ENCODE data around the gene ZDHHC11B.
"Not testable (repeated sequence)": the region's sequence is repeated elsewhere in the genome, so short reads cannot be mapped to it uniquely, and the experiment has no call there.

The ZDHHC11B gene

GRCh38 chr5:757346-757930 is 27.1 kb downstream of the ZDHHC11B start:
- H3K4me1 Mint-ChIP-seq (ENCODE audit: low read depth), result no peaks in the 10 kb centered on the region

DNA sequence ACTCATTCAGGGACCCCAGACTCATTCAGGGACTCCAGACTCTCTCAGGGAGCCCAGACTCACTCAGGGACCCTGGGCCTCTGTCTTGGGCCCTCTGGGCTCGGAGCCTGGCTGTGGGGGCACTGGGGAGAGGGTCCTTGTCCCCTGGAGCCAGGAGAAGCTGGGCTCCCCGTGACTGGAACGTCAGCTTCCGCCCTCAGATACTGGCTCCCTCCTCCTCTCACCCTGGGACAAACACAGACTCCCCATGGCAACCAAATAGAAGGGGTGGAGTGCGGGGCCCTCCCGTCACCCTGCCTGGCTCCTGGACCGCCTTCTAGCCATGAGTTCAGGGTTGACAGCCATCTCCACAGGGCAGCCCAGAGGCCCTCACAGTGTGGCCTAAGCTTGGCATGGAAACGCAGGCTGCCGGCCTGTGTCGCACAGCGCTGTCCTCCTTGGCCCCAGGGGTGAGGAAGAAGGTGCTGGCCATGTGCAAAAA is 27.6 kb downstream of the ZDHHC11B start:
- no peak overlapping the region for H3K27ac Mint-ChIP-seq
- no peaks in the 10 kb centered on the region for H3K9me3 Mint-ChIP-seq
- no peaks in the 10 kb centered on the region for H3K27me3 Mint-ChIP-seq (ENCODE audit: low read depth)
- no peaks in the 10 kb centered on the region for H3K4me1 Mint-ChIP-seq (ENCODE audit: low read depth)
- H3K36me3 Mint-ChIP-seq (ENCODE audit: low read depth), result no peaks in the 10 kb centered on the region
- no peak overlapping the region for H3K4me3 Mint-ChIP-seq

More at GRCh38 chr5:757346-757930, 27.1 kb downstream of the ZDHHC11B start:
- Mint-ChIP-seq H3K4me3 (no peak overlapping the region), H3K27me3 (ENCODE audit: low read depth) (no peaks in the 10 kb centered on the region), H3K36me3 (ENCODE audit: low read depth) (no peaks in the 10 kb centered on the region), H3K9me3 (no peaks in the 10 kb centered on the region), H3K27ac (no peak overlapping the region)

- no peaks in the 10 kb centered on the region for H3K27me3 Mint-ChIP-seq (ENCODE audit: low read depth)
- no peak overlapping the region for H3K27ac Mint-ChIP-seq
- H3K4me3 Mint-ChIP-seq, result no peak overlapping the region
- H3K36me3 Mint-ChIP-seq (ENCODE audit: low read depth), result no peaks in the 10 kb centered on the region
- H3K4me1 Mint-ChIP-seq (ENCODE audit: low read depth), result no peaks in the 10 kb centered on the region
- H3K9me3 Mint-ChIP-seq, result no peaks in the 10 kb centered on the region
These were observed 28.4 kb downstream of the ZDHHC11B start for GRCh38 chr5:756171-756570.

DNA sequence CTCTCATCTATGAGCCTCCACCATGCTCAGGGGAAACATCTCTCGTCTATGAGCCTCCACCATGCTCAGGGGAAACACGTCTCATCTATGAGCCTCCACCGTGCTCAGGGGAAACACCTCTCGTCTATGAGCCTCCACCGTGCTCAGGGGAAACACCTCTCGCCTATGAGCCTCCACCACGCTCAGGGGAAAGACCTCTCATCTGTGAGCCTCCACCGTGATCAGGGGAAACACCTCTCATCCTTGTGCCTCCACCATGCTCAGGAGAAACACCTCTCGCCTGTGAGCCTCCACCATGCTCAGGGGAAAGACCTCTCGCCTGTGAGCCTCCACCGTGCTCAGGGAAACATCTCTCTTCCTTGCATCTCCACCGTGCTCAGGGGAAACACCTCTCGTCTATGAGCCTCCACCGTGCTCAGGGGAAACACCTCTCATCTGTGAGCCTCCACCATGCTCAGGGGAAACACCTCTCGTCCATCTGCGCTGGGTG is 30.3 kb downstream of the ZDHHC11B start:
- not testable (repeated sequence) for H3K9me3 Mint-ChIP-seq; H3K4me3 Mint-ChIP-seq; H3K27me3 Mint-ChIP-seq (ENCODE audit: low read depth); H3K4me1 Mint-ChIP-seq (ENCODE audit: low read depth); H3K36me3 Mint-ChIP-seq (ENCODE audit: low read depth); H3K27ac Mint-ChIP-seq

- not testable (repeated sequence) for H3K9me3 Mint-ChIP-seq; H3K27ac Mint-ChIP-seq; H3K27me3 Mint-ChIP-seq (ENCODE audit: low read depth); H3K4me1 Mint-ChIP-seq (ENCODE audit: low read depth); H3K4me3 Mint-ChIP-seq; H3K36me3 Mint-ChIP-seq (ENCODE audit: low read depth)
These were observed 30.9 kb downstream of the ZDHHC11B start for GRCh38 chr5:753567-754142.

DNA sequence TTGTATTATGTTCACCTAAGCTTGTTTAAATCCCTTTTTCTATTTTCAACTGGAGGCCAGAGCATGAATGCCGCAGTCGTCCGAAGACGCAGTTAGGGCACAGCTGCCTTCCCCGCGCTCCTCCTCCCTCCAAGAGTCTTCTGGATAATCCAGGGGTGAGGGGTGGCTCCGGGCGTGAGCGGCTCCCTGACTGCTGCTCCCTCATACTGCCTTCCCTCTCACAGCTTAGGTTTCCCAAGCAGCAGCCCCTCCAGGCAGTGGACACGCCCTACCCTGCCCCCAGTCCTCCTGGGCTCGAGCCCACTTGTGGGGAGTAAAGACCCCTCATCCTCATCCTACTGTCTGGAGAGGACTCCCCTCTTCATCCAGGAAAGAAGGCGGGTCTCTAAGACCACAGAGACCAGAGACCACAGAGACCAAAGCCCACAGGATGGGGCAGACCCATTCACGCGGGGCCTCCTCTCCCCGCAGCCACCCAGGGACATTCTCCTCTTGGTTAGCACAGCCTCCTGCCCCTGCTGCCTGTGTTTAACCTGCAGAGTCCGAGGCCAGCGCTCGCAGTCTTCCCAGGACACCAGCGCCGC is 31.9 kb downstream of the ZDHHC11B start:
- not testable (repeated sequence) for H3K4me1 Mint-ChIP-seq (ENCODE audit: low read depth); H3K4me3 Mint-ChIP-seq; H3K27ac Mint-ChIP-seq; H3K36me3 Mint-ChIP-seq (ENCODE audit: low read depth); H3K9me3 Mint-ChIP-seq; H3K27me3 Mint-ChIP-seq (ENCODE audit: low read depth)

DNA sequence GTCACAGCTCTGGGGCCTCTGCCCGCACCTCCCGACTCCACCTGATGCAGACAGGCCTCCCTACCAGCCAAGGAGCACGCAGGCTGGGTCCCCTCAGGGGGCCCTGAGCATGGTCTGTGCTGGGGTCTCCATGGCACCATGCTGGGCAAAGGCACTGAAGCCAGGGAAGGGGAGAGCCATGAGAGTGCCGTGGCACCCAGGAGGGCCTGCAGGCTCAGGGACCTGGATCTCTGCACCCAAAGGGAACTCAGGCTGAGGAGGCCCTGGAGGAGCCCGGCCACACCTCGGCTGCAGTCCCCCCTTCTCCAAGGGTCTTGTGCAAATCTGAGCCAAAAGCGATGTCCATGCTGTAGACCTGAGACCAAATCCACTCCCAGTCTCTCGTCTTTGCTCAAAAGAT is 32.5 kb downstream of the ZDHHC11B start:
- H3K36me3 Mint-ChIP-seq (ENCODE audit: low read depth); H3K4me3 Mint-ChIP-seq: not testable (repeated sequence)

DNA sequence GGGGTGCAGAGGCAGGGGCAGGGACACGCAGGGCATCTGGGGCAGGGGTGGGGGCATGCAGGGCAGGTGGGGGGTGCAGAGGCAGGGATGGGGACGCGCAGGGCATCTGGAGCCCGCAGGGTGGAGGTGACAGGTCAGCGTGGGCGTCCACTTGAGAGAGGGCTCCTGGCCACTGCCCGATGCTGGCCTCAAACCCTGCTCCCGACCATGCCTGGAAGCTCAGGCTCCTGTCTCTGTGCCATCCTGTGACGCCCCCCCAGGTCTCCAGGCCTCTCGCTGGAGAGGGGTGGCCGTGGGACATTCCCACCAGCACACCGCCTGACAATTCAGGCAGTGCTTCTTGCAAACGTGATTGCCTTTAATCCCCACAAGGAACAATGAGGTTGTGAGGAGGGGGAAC is 33.0 kb downstream of the ZDHHC11B start:
- Mint-ChIP-seq H3K4me1 (ENCODE audit: low read depth) (no peaks in the 10 kb centered on the region), H3K36me3 (ENCODE audit: low read depth) (no peaks in the 10 kb centered on the region)

More for the DNA sequence above, 32.5 kb downstream of the ZDHHC11B start:
- H3K27me3 Mint-ChIP-seq (ENCODE audit: low read depth); H3K27ac Mint-ChIP-seq; H3K4me1 Mint-ChIP-seq (ENCODE audit: low read depth); H3K9me3 Mint-ChIP-seq: not testable (repeated sequence)

GRCh38 chr5:750226-750625 is 34.3 kb downstream of the ZDHHC11B start:
- not testable (repeated sequence) for H3K4me1 Mint-ChIP-seq (ENCODE audit: low read depth)

More for the DNA sequence above, 33.0 kb downstream of the ZDHHC11B start:
- Mint-ChIP-seq H3K27ac (no peak overlapping the region), H3K4me3 (no peak overlapping the region), H3K9me3 (no peaks in the 10 kb centered on the region), H3K27me3 (ENCODE audit: low read depth) (no peaks in the 10 kb centered on the region)

GRCh38 chr5:749101-749670 is 35.3 kb downstream of the ZDHHC11B start:
- no peaks in the 10 kb centered on the region for H3K27me3 Mint-ChIP-seq (ENCODE audit: low read depth)
- no peak overlapping the region for H3K4me3 Mint-ChIP-seq
- no peak overlapping the region for H3K27ac Mint-ChIP-seq
- H3K4me1 Mint-ChIP-seq (ENCODE audit: low read depth), result no peaks in the 10 kb centered on the region
- no peaks in the 10 kb centered on the region for H3K36me3 Mint-ChIP-seq (ENCODE audit: low read depth)
- H3K9me3 Mint-ChIP-seq, result no peaks in the 10 kb centered on the region

More at GRCh38 chr5:750226-750625, 34.3 kb downstream of the ZDHHC11B start:
- not testable (repeated sequence) for H3K27ac Mint-ChIP-seq; H3K4me3 Mint-ChIP-seq; H3K36me3 Mint-ChIP-seq (ENCODE audit: low read depth); H3K27me3 Mint-ChIP-seq (ENCODE audit: low read depth); H3K9me3 Mint-ChIP-seq

GRCh38 chr5:748011-748980 is 36.2 kb downstream of the ZDHHC11B start:
- H3K4me1 Mint-ChIP-seq (ENCODE audit: low read depth); H3K4me3 Mint-ChIP-seq; H3K36me3 Mint-ChIP-seq (ENCODE audit: low read depth); H3K27ac Mint-ChIP-seq; H3K9me3 Mint-ChIP-seq; H3K27me3 Mint-ChIP-seq (ENCODE audit: low read depth): not testable (repeated sequence)

DNA sequence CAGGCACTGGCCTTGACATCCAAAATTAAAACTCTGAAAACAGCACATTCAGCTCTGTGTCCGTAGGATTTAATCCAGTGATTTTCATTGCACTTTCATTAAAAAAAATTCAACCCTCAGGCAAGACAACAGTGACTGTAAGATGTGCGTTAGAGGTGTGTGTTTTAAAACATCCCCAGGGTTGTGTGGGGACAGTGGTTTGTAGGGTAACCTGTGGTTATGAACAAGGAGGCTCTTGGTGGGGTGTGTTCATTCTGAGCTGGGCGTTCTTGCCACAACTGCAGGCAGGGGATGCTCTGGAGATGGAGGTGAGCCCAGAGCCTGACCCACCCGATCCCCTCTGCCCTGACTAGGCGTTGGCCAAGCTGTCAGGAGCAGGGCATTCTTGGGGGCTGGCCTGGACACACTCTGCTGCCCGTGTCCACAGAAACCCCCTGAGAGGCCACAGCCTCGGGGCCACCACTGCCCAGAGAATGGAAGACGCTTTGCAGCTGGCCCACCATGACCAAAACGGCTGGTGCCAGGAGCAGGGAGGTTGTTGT is 37.2 kb downstream of the ZDHHC11B start:
- H3K36me3 Mint-ChIP-seq (ENCODE audit: low read depth); H3K4me1 Mint-ChIP-seq (ENCODE audit: low read depth); H3K4me3 Mint-ChIP-seq; H3K9me3 Mint-ChIP-seq; H3K27ac Mint-ChIP-seq; H3K27me3 Mint-ChIP-seq (ENCODE audit: low read depth): not testable (repeated sequence)

DNA sequence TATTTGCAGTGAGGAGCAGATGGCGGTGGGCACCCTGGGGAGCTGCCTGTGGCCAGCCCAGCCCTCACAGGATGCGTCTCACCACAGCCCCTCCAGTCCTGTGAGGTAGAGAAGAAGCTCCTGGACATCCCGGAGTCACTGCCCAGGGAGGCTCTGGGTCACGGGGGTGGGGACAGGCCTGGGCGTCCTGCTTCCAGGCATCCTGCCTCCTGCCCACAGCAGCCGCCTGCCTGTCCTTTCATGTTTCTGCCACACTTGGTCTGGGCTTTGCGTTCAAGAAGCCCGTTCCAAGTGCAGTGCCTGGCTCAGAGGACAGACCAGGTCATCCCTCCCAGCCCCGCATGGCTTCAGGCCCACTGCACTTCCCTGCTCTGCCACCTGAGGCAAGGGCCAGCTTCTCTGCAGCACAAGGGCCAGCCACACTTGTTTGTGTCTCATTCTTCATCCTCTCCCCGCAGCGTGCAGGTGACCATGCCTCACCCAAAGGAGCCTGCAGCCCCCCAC is 38.2 kb downstream of the ZDHHC11B start:
- H3K4me3 Mint-ChIP-seq, result no peak overlapping the region

More for the DNA sequence above, 38.2 kb downstream of the ZDHHC11B start:
- H3K9me3 Mint-ChIP-seq, result no peaks in the 10 kb centered on the region
- H3K27me3 Mint-ChIP-seq (ENCODE audit: low read depth), result peaks cover 4% of the 10 kb centered on the region
- H3K27ac Mint-ChIP-seq, result no peak overlapping the region
- H3K4me1 Mint-ChIP-seq (ENCODE audit: low read depth), result no peaks in the 10 kb centered on the region
- no peaks in the 10 kb centered on the region for H3K36me3 Mint-ChIP-seq (ENCODE audit: low read depth)

Data from T-helper 1 cell treated with Interleukin-12 subunit alpha and Interleukin-12 subunit beta and Interleukin-4 antibody, amounts not matched to agents 30 μg/mL and 1 μg/mL, for 36 hours (primary cell).